Activated T-helper 17 cell treated with anti-CD3 and anti-CD28 coated beads, Interleukin-2, amount 50 U/mL, for 72 hours (primary cell): ENCODE measurements around the gene OR14I1. TPM values are rescaled to one million over a fixed set of nuclear protein-coding genes. Genes with fewer than 3 reads are reported as not detected.

Source experiments
- ATAC-seq: fragments of 150-1000 bp; cut with Tn5 transposase; replicated peaks from 2 replicates; pipeline ENCODE4 v1.10.0; 2021; ENCODE audit warnings: mild to moderate bottlenecking, moderate library complexity
- H3K27ac Mint-ChIP-seq: one replicate; pipeline ENCODE4 v1.8.0; 2022; ENCODE audit warnings: mixed read lengths
- H3K27me3 Mint-ChIP-seq: one replicate; pipeline ENCODE4 v1.8.0; 2022; ENCODE audit warnings: mixed read lengths
- H3K36me3 Mint-ChIP-seq: one replicate; pipeline ENCODE4 v1.8.0; 2022; ENCODE audit warnings: low read depth, mild to moderate bottlenecking, mixed read lengths
- H3K4me1 Mint-ChIP-seq: one replicate; pipeline ENCODE4 v1.8.0; 2022; ENCODE audit warnings: mixed read lengths
- H3K4me3 Mint-ChIP-seq: one replicate; pipeline ENCODE4 v1.8.0; 2022; ENCODE audit warnings: mild to moderate bottlenecking, mixed read lengths
- H3K9me3 Mint-ChIP-seq: one replicate; pipeline ENCODE4 v1.8.0; 2022; ENCODE audit warnings: mixed read lengths
- total RNA-seq, 2 donors: library from RNA; stranded (reverse); gene quantifications; one replicate each; pipeline ENCODE4 v1.2.3, GENCODE V29; 2022

The OR14I1 gene
- not detected for total RNA-seq

DNA sequence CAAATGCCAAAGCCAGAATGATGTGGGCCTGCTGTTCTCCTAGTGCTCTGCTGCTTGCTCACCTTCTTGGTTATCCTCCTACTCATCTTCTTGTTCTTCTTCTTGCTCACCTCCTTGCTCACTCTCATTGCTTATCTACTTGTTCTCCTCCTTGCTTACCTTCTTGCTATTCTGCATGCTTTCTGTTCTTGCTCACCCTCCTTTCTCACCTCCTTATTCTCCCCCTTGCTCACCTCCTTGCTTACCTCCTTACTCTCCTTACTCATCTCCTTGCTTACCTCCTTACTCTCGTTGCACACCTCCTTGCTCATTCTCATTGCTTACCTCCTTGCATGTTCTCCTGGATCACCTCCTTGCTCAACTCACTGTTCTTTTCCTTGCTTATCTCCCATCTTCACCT is at the start of gene OR14I1:
TSS of gene OR14I1 (minus strand) at position 53 of the 400 bp plus-strand sequence.
- Mint-ChIP-seq H3K36me3 (no peaks in the 10 kb centered on the region), H3K9me3 (no peaks in the 10 kb centered on the region), H3K4me1 (no peaks in the 10 kb centered on the region), H3K27me3 (peaks cover 12% of the 10 kb centered on the region), H3K27ac (no peak within 1 kb of the TSS), H3K4me3 (no peak within 1 kb of the TSS)
- peak; percentile 23 for ATAC-seq

DNA sequence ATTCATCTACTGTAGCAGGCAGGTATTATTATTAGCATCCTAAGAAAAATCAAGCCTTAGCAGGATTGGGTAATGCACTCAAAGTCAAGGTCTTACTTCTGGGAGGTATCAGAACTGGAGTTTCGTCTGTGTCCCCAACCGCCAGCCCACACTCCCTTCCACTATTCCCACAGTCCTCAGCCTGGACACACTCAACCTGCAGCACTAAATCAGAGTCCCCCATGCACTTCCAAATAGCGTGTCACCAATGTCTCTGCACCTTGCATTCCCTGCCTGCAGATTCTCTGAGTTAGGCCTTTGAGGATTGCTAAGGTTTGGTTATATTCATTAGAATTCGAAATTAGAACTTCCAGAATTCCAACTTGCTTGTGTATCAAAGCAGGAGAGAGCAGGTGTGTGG is 49.1 kb upstream of the OR14I1 start:
- Mint-ChIP-seq H3K4me3 (peak overlapping the region; percentile 28), H3K4me1 (peaks cover 12% of the 10 kb centered on the region), H3K27me3 (no peaks in the 10 kb centered on the region), H3K27ac (no peak overlapping the region), H3K9me3 (no peaks in the 10 kb centered on the region), H3K36me3 (no peaks in the 10 kb centered on the region)
- ATAC-seq = no peak

GRCh38 chr1:248751142-248751541 is 48.6 kb upstream of the OR14I1 start:
- no peak for ATAC-seq
- Mint-ChIP-seq H3K27ac (no peak overlapping the region), H3K9me3 (no peaks in the 10 kb centered on the region), H3K4me1 (peaks cover 12% of the 10 kb centered on the region), H3K27me3 (peaks cover 2% of the 10 kb centered on the region), H3K36me3 (no peaks in the 10 kb centered on the region), H3K4me3 (peak overlapping the region; percentile 28)

GRCh38 chr1:248750496-248750895 is 47.9 kb upstream of the OR14I1 start:
- H3K36me3 Mint-ChIP-seq = no peaks in the 10 kb centered on the region
- peaks cover 3% of the 10 kb centered on the region for H3K27me3 Mint-ChIP-seq
- H3K4me1 Mint-ChIP-seq = peaks cover 12% of the 10 kb centered on the region
- no peaks in the 10 kb centered on the region for H3K9me3 Mint-ChIP-seq
- H3K27ac Mint-ChIP-seq = peak overlapping the region; percentile 8
- H3K4me3 Mint-ChIP-seq = no peak overlapping the region
- ATAC-seq = no peak

DNA sequence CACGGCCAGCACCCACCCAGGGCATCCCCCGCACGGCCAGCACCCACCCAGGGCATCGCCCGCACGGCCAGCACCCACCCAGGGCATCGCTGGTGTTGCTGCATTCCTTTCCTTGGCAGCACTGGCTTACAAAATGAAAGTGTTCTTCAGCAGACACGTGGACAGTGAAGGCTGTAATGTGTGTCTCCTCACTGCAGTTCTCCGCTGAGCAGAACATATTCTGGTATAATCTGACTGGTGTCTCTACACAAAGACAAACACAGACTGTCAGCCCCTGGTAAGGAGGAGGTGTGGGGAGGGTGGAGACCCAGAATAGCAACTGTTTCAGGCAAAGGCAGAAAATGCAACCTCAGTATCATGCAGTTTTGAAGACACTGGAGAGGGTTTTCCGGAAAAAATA is 45.6 kb upstream of the OR14I1 start:
- H3K9me3 Mint-ChIP-seq = no peaks in the 10 kb centered on the region
- no peak for ATAC-seq
- H3K4me1 Mint-ChIP-seq = peaks cover 12% of the 10 kb centered on the region
- no peak overlapping the region for H3K4me3 Mint-ChIP-seq
- no peaks in the 10 kb centered on the region for H3K36me3 Mint-ChIP-seq
- peaks cover 3% of the 10 kb centered on the region for H3K27me3 Mint-ChIP-seq
- H3K27ac Mint-ChIP-seq = no peak overlapping the region

GRCh38 chr1:248740876-248741275 is 38.3 kb upstream of the OR14I1 start:
- Mint-ChIP-seq H3K9me3 (no peaks in the 10 kb centered on the region), H3K36me3 (no peaks in the 10 kb centered on the region), H3K4me3 (no peak overlapping the region), H3K27me3 (peaks cover 13% of the 10 kb centered on the region), H3K27ac (no peak overlapping the region), H3K4me1 (no peaks in the 10 kb centered on the region)
- no peak for ATAC-seq

DNA sequence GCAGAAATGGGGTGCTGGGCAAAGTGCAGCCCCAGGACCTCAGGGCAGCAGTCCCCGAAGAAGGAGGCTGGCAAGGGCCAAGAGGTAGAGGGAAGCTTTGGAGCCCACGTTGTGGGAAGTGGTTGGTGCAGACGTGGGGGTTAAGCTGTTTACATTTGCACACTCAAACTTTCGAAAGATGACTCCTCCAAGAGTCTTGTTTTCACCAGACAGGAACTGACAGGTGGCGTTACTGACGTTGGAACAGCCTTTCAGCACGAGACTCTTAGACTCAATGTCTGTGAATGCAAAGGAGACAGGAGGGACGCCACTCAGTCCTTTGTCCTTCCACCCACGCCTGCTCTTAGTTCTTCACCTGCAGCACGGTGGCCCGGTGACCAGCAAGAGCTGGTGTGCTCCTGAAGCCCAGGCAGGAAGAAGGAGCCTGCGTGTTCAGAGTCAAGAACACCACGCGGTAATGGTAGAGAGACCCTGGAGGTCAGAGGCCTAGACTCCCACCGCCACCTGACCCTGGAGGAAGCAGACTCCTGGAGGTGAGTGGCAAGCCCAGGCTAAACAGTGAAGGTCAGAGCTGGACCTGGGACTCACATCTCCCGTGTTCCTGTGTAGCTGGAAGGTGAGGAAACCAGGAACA is 37.1 kb upstream of the OR14I1 start:
- H3K9me3 Mint-ChIP-seq = no peaks in the 10 kb centered on the region
- no peaks in the 10 kb centered on the region for H3K36me3 Mint-ChIP-seq
- no peak for ATAC-seq
- no peak overlapping the region for H3K4me3 Mint-ChIP-seq
- H3K4me1 Mint-ChIP-seq = no peaks in the 10 kb centered on the region
- H3K27ac Mint-ChIP-seq = no peak overlapping the region
- peaks cover 17% of the 10 kb centered on the region for H3K27me3 Mint-ChIP-seq

GRCh38 chr1:248737457-248737856 is 34.9 kb upstream of the OR14I1 start:
- H3K4me1 Mint-ChIP-seq = no peaks in the 10 kb centered on the region
- H3K36me3 Mint-ChIP-seq = no peaks in the 10 kb centered on the region
- ATAC-seq = no peak
- H3K9me3 Mint-ChIP-seq = no peaks in the 10 kb centered on the region
- no peak overlapping the region for H3K4me3 Mint-ChIP-seq
- H3K27me3 Mint-ChIP-seq = peaks cover 21% of the 10 kb centered on the region
- H3K27ac Mint-ChIP-seq = no peak overlapping the region

- Mint-ChIP-seq H3K27ac (no peak overlapping the region), H3K4me1 (no peaks in the 10 kb centered on the region), H3K9me3 (no peaks in the 10 kb centered on the region), H3K36me3 (no peaks in the 10 kb centered on the region), H3K27me3 (peaks cover 20% of the 10 kb centered on the region), H3K4me3 (no peak overlapping the region)
- no peak for ATAC-seq
Measured at GRCh38 chr1:248736977-248737376, 34.4 kb upstream of the OR14I1 start.

- Mint-ChIP-seq H3K4me3 (no peak overlapping the region), H3K27me3 (peaks cover 18% of the 10 kb centered on the region), H3K27ac (no peak overlapping the region), H3K9me3 (no peaks in the 10 kb centered on the region), H3K4me1 (no peaks in the 10 kb centered on the region), H3K36me3 (no peaks in the 10 kb centered on the region)
- no peak for ATAC-seq
Measured at GRCh38 chr1:248733566-248733965, 31.0 kb upstream of the OR14I1 start.

GRCh38 chr1:248730507-248731335 is 28.2 kb upstream of the OR14I1 start:
- H3K27me3 Mint-ChIP-seq = peaks cover 8% of the 10 kb centered on the region
- no peak overlapping the region for H3K27ac Mint-ChIP-seq
- no peak for ATAC-seq
- H3K9me3 Mint-ChIP-seq = no peaks in the 10 kb centered on the region
- H3K4me3 Mint-ChIP-seq = no peak overlapping the region
- no peaks in the 10 kb centered on the region for H3K4me1 Mint-ChIP-seq
- H3K36me3 Mint-ChIP-seq = no peaks in the 10 kb centered on the region

GRCh38 chr1:248714248-248714647 is 11.7 kb upstream of the OR14I1 start:
- no peak for ATAC-seq
- H3K4me1 Mint-ChIP-seq = no peaks in the 10 kb centered on the region
- peaks cover 3% of the 10 kb centered on the region for H3K9me3 Mint-ChIP-seq
- H3K27me3 Mint-ChIP-seq = peaks cover 9% of the 10 kb centered on the region
- H3K36me3 Mint-ChIP-seq = no peaks in the 10 kb centered on the region
- no peak overlapping the region for H3K4me3 Mint-ChIP-seq
- no peak overlapping the region for H3K27ac Mint-ChIP-seq

DNA sequence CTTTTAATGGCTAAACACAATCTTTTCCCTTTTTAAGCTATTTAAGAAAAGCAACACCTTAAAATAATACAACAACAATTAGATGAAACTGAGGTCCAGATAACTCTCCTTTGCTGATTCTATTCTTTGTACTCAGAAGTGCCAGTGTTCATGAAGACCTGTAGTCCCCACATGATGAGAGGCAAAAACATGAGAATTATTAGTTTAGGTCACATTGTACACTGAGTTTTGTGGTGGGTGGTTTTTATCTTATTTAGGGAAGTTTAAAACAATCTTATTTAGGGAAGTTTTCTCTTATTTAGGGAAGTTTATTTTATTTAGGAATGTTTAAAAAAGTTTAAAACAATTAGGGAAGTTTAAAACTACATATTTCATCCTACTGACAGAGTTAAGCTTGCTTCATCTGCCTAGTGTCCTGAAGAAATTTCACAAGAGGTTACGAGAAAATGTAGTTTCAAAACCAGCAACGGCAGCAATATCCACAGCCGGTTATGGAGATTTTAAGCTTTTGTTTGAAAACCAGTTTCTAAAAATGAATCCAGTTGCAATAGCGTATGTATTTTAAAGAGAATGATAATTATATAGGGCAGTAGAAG is 7.8 kb upstream of the OR14I1 start:
- no peaks in the 10 kb centered on the region for H3K36me3 Mint-ChIP-seq
- ATAC-seq = no peak
- H3K27ac Mint-ChIP-seq = no peak overlapping the region
- no peak overlapping the region for H3K4me3 Mint-ChIP-seq
- peaks cover 20% of the 10 kb centered on the region for H3K27me3 Mint-ChIP-seq
- H3K4me1 Mint-ChIP-seq = no peaks in the 10 kb centered on the region
- H3K9me3 Mint-ChIP-seq = peaks cover 3% of the 10 kb centered on the region

DNA sequence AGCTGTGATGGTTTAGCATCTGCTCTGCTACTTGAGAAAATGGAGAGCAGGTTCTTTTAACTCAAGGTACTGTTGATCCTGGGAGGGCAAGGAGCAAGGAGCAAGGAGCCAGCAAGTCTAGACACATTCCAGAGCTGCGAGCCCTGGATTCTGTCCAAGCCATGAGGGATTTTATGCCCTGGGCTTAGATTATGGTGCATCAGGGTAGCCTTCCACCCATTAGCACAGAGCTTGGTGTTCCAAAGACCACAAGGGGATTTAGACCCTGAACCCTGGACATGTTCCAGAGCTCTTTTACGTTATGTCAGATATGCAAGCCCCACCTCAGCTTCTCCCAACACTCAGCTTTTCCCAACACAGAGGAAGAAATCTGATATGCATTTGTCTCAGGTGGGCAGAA is 2.0 kb upstream of the OR14I1 start:
- H3K36me3 Mint-ChIP-seq = no peaks in the 10 kb centered on the region
- ATAC-seq = no peak
- no peak overlapping the region for H3K27ac Mint-ChIP-seq
- H3K27me3 Mint-ChIP-seq = peaks cover 18% of the 10 kb centered on the region
- no peaks in the 10 kb centered on the region for H3K9me3 Mint-ChIP-seq
- no peaks in the 10 kb centered on the region for H3K4me1 Mint-ChIP-seq
- H3K4me3 Mint-ChIP-seq = no peak overlapping the region

- Mint-ChIP-seq H3K27ac (no peak overlapping the region), H3K36me3 (no peaks in the 10 kb centered on the region), H3K4me1 (no peaks in the 10 kb centered on the region), H3K9me3 (no peaks in the 10 kb centered on the region), H3K4me3 (no peak overlapping the region), H3K27me3 (peaks cover 15% of the 10 kb centered on the region)
- ATAC-seq = no peak
Measured at GRCh38 chr1:248703674-248704073, 1.1 kb upstream of the OR14I1 start.
